Stimulated activated CD4-positive, alpha-beta T cell treated with anti-CD3 and anti-CD28 coated beads, Interleukin-4, amount 100 ng/mL, for 4 hours (primary cell): ENCODE measurements around the gene TAF1B.
"Not testable (repeated sequence)": the region's sequence is repeated elsewhere in the genome, so short reads cannot be mapped to it uniquely, and the experiment has no call there.

Source experiments
- DNase-seq, 2 experiments: peaks; one replicate each; pipeline ENCODE4 v3.0.0-alpha.2; 2020

TAF1B gene

GRCh38 chr2:9832586-9832985 is 10.7 kb upstream of the TAF1B start:
- DNase-seq, result no peak

GRCh38 chr2:9835068-9835467 is 8.2 kb upstream of the TAF1B start:
- not testable (repeated sequence) for DNase-seq

- DNase-seq, result no peak
Measured at GRCh38 chr2:9836074-9836473, 7.2 kb upstream of the TAF1B start.

GRCh38 chr2:9836517-9836916 is 6.8 kb upstream of the TAF1B start:
- no peak for DNase-seq

GRCh38 chr2:9837451-9837850 is 5.8 kb upstream of the TAF1B start:
- DNase-seq, result no peak

GRCh38 chr2:9838391-9838790 is 4.9 kb upstream of the TAF1B start:
- no peak for DNase-seq

- no peak for DNase-seq
Measured at GRCh38 chr2:9842487-9843228, 616 bp upstream of the TAF1B start.

GRCh38 chr2:9844036-9844483 is 786 bp downstream of the TAF1B start:
- DNase-seq, result no peak

GRCh38 chr2:9844576-9844975 is 1.3 kb downstream of the TAF1B start:
- no peak for DNase-seq

GRCh38 chr2:9846554-9846953 is 3.3 kb downstream of the TAF1B start:
- DNase-seq, result no peak

GRCh38 chr2:9847140-9847539 is 3.9 kb downstream of the TAF1B start:
- DNase-seq, result no peak

GRCh38 chr2:9852881-9853280 is 9.6 kb downstream of the TAF1B start:
- no peak for DNase-seq

- no peak for DNase-seq
Measured at GRCh38 chr2:9857814-9858729, 14.8 kb downstream of the TAF1B start.

- DNase-seq, result no peak
Measured at GRCh38 chr2:9858730-9859068, 15.4 kb downstream of the TAF1B start.

- not testable (repeated sequence) for DNase-seq
Measured at GRCh38 chr2:9860922-9861580, 17.8 kb downstream of the TAF1B start.

- DNase-seq, result no peak
Measured at GRCh38 chr2:9867881-9868280, 24.6 kb downstream of the TAF1B start.

- no peak for DNase-seq
Measured at GRCh38 chr2:9873337-9873736, 30.1 kb downstream of the TAF1B start.

GRCh38 chr2:9877026-9877425 is 33.8 kb downstream of the TAF1B start:
- no peak for DNase-seq

- no peak for DNase-seq
Measured at GRCh38 chr2:9877726-9878125, 34.5 kb downstream of the TAF1B start.

GRCh38 chr2:9879455-9880194 is 36.4 kb downstream of the TAF1B start:
- no peak for DNase-seq

GRCh38 chr2:9883897-9884296 is 40.6 kb downstream of the TAF1B start:
- no peak for DNase-seq

GRCh38 chr2:9884436-9884835 is 41.2 kb downstream of the TAF1B start:
- DNase-seq, result no peak
